T-helper 2 cell treated with Interferon-gamma antibody and Interleukin-4, amounts not matched to agents 100 ng/mL and 5 ng/mL, for 36 hours (primary cell): ENCODE results near the gene PRAMEF12. TPM values are rescaled to one million over a fixed set of nuclear protein-coding genes. Genes with fewer than 3 reads are reported as not detected.
"Not testable (repeated sequence)": the region's sequence is repeated elsewhere in the genome, so short reads cannot be mapped to it uniquely, and the experiment has no call there.

Experiments
- intact Hi-C: fragments of 100-400 bp; cut with micrococcal nuclease; formaldehyde crosslinking; loops from one replicate; pipeline ENCODE4 v1.15.1; 2023
- total RNA-seq: library from RNA; stranded (reverse); gene quantifications from 2 replicates; pipeline ENCODE4 v1.2.3, GENCODE V29; 2022

The PRAMEF12 gene
- not detected in 2 replicates for total RNA-seq

GRCh38 chr1:12773438-12773837 lies at the start of gene PRAMEF12:
TSS of gene PRAMEF12 (plus strand) at chr1:12773738. CDS start at chr1:12774868, 1,130 bp downstream.
- intact Hi-C loops: no loop called here

GRCh38 chr1:12728391-12728790 lies 45.1 kb upstream of the PRAMEF12 start:
- intact Hi-C loops: no loop called here

GRCh38 chr1:12730156-12730555 lies 43.4 kb upstream of the PRAMEF12 start:
- intact Hi-C loops: no loop called here

- intact Hi-C loops: not testable (repeated sequence)
Observed at GRCh38 chr1:12731084-12731483, 42.5 kb upstream of the PRAMEF12 start.

- intact Hi-C loops: no loop called here
Observed at GRCh38 chr1:12734651-12735050, 38.9 kb upstream of the PRAMEF12 start.

- intact Hi-C loops: no loop called here
Observed at GRCh38 chr1:12738934-12739333, 34.6 kb upstream of the PRAMEF12 start.

GRCh38 chr1:12739613-12740012 lies 33.9 kb upstream of the PRAMEF12 start:
- intact Hi-C loops: no loop called here

- intact Hi-C loops: no loop called here
Observed at GRCh38 chr1:12741946-12742345, 31.6 kb upstream of the PRAMEF12 start.

GRCh38 chr1:12745126-12745991 lies 28.2 kb upstream of the PRAMEF12 start:
- intact Hi-C loops: no loop called here

- intact Hi-C loops: no loop called here
Observed at GRCh38 chr1:12745992-12746323, 27.6 kb upstream of the PRAMEF12 start, which contains the start of gene CFAP107. TSS of gene CFAP107 (plus strand) at chr1:12746200. CDS start at chr1:12746431, 231 bp downstream.

- intact Hi-C loops: no loop called here
Observed at GRCh38 chr1:12748778-12749355, 24.7 kb upstream of the PRAMEF12 start.

- intact Hi-C loops: no loop called here
Observed at GRCh38 chr1:12754738-12755137, 18.8 kb upstream of the PRAMEF12 start.

- intact Hi-C loops: no loop called here
Observed at GRCh38 chr1:12756273-12756672, 17.3 kb upstream of the PRAMEF12 start.

- intact Hi-C loops: no loop called here
Observed at GRCh38 chr1:12756768-12757413, 16.6 kb upstream of the PRAMEF12 start.

- intact Hi-C loops: no loop called here
Observed at GRCh38 chr1:12757836-12758235, 15.7 kb upstream of the PRAMEF12 start.

- intact Hi-C loops: no loop called here
Observed at GRCh38 chr1:12760256-12760795, 13.2 kb upstream of the PRAMEF12 start.

- intact Hi-C loops: no loop called here
Observed at GRCh38 chr1:12761781-12762180, 11.8 kb upstream of the PRAMEF12 start.

- intact Hi-C loops: no loop called here
Observed at GRCh38 chr1:12762766-12763165, 10.8 kb upstream of the PRAMEF12 start.

- intact Hi-C loops: no loop called here
Observed at GRCh38 chr1:12763479-12763878, 10.1 kb upstream of the PRAMEF12 start.

GRCh38 chr1:12764016-12764415 lies 9.5 kb upstream of the PRAMEF12 start:
- intact Hi-C loops: no loop called here

- intact Hi-C loops: no loop called here
Observed at GRCh38 chr1:12769031-12769430, 4.5 kb upstream of the PRAMEF12 start.

GRCh38 chr1:12769976-12770505 lies 3.5 kb upstream of the PRAMEF12 start:
- intact Hi-C loops: no loop called here
